Loucy (cell line): ENCODE measurements around the gene PRAMEF20.
"Not testable (repeated sequence)": the region's sequence is repeated elsewhere in the genome, so short reads cannot be mapped to it uniquely, and the experiment has no call there.

ENCODE experiments used
- H2AFZ ChIP-seq: fragments of 200-600 bp; sonication (generic); 2 replicates; pipeline ENCODE4 v1.6.0; 2016; ENCODE audit warnings: antibody characterized with exemption, mild to moderate bottlenecking, low read length, moderate library complexity
- H3F3A ChIP-seq: fragments of 200-600 bp; 2 replicates; pipeline ENCODE4 v1.6.0; 2016; ENCODE audit warnings: antibody characterized with exemption, low read depth, mild to moderate bottlenecking
- H3K27me3 ChIP-seq: fragments of 200-600 bp; sonication (generic); 2 replicates; pipeline ENCODE4 v1.6.1; 2014; ENCODE audit warnings: low read length, mild to moderate bottlenecking; ENCODE audit not compliant: insufficient read depth, poor library complexity, severe bottlenecking
- H3K36me3 ChIP-seq: fragments of 200-600 bp; sonication (generic); 2 replicates; pipeline ENCODE4 v1.6.1; 2016; ENCODE audit warnings: low read length; ENCODE audit not compliant: insufficient read depth
- H3K4me1 ChIP-seq: fragments of 200-600 bp; sonication (generic); 2 replicates; pipeline ENCODE4 v1.5.1; 2014; ENCODE audit warnings: low read length, mild to moderate bottlenecking; ENCODE audit not compliant: insufficient read depth, poor library complexity, severe bottlenecking
- H3K4me2 ChIP-seq: fragments of 200-600 bp; sonication (generic); 2 replicates; pipeline ENCODE4 v1.6.0; 2014; ENCODE audit warnings: antibody characterized with exemption, low read length, low read depth, mild to moderate bottlenecking; ENCODE audit not compliant: poor library complexity, severe bottlenecking
- H3K4me3 ChIP-seq: fragments of 200-600 bp; sonication (generic); 2 replicates; pipeline ENCODE4 v1.5.1; 2014; ENCODE audit warnings: low read length, mild to moderate bottlenecking, mixed read lengths; ENCODE audit not compliant: poor library complexity, severe bottlenecking
- H3K79me2 ChIP-seq: fragments of 200-600 bp; sonication (generic); 2 replicates; pipeline ENCODE4 v1.6.1; 2014; ENCODE audit warnings: low read length; ENCODE audit not compliant: insufficient read depth
- H3K9ac ChIP-seq: fragments of 200-600 bp; sonication (generic); 2 replicates; pipeline ENCODE4 v1.6.0; 2014; ENCODE audit warnings: mild to moderate bottlenecking, low read depth, low read length, moderate library complexity; ENCODE audit not compliant: poor library complexity, severe bottlenecking
- H3K9me2 ChIP-seq: fragments of 200-600 bp; sonication (generic); replicated peaks from 2 replicates; pipeline ENCODE4 v1.6.1; 2016; ENCODE audit warnings: low read depth, low read length, mixed read lengths
- H3K9me3 ChIP-seq: fragments of 200-600 bp; sonication (generic); 2 replicates; pipeline ENCODE4 v1.6.1; 2014; ENCODE audit warnings: mild to moderate bottlenecking, antibody characterized with exemption, low read length, low read depth; ENCODE audit not compliant: insufficient read depth
- H4K20me1 ChIP-seq: fragments of 200-600 bp; sonication (generic); 2 replicates; pipeline ENCODE4 v1.6.0; 2014; ENCODE audit warnings: antibody characterized with exemption, low read length, mild to moderate bottlenecking; ENCODE audit not compliant: insufficient read depth, poor library complexity, severe bottlenecking
- CTCF ChIP-seq: fragments of 200-600 bp; sonication (generic); conservative IDR thresholded peaks from 2 replicates; pipeline ENCODE4 v1.5.1; 2014; ENCODE audit warnings: mild to moderate bottlenecking, antibody characterized with exemption, low read length

Gene PRAMEF20

GRCh38 chr1:13410150-13410549 is at the start of gene PRAMEF20:
TSS of gene PRAMEF20 (plus strand) at chr1:13410450. CDS start at chr1:13416355, 5,905 bp downstream.
- not testable (repeated sequence) for H3K9me3 ChIP-seq, H3K4me3 ChIP-seq, H3F3A ChIP-seq, H3K4me1 ChIP-seq, H3K9ac ChIP-seq, H3K79me2 ChIP-seq, H3K4me2 ChIP-seq, H3K36me3 ChIP-seq, H3K27me3 ChIP-seq, H2AFZ ChIP-seq, H4K20me1 ChIP-seq, H3K9me2 ChIP-seq

GRCh38 chr1:13362364-13362763 is 47.9 kb upstream of the PRAMEF20 start:
- H3K9me3 ChIP-seq, H3K9ac ChIP-seq, H3K79me2 ChIP-seq, H3F3A ChIP-seq, H4K20me1 ChIP-seq, H2AFZ ChIP-seq, H3K4me1 ChIP-seq, H3K36me3 ChIP-seq, H3K4me2 ChIP-seq, H3K9me2 ChIP-seq, H3K27me3 ChIP-seq, H3K4me3 ChIP-seq: not testable (repeated sequence)

GRCh38 chr1:13364928-13365327 is 45.3 kb upstream of the PRAMEF20 start:
- H3K4me2 ChIP-seq, H3K36me3 ChIP-seq, H2AFZ ChIP-seq, H3K4me1 ChIP-seq, H3K9me2 ChIP-seq, H3K27me3 ChIP-seq, H3K79me2 ChIP-seq, H4K20me1 ChIP-seq, H3K4me3 ChIP-seq, H3K9me3 ChIP-seq, H3F3A ChIP-seq, H3K9ac ChIP-seq: not testable (repeated sequence)

- not testable (repeated sequence) for H3K79me2 ChIP-seq, H3K9me2 ChIP-seq, H3K4me2 ChIP-seq, H3K4me1 ChIP-seq, H3K4me3 ChIP-seq, H3F3A ChIP-seq, H3K36me3 ChIP-seq, H3K9me3 ChIP-seq, H3K27me3 ChIP-seq, H3K9ac ChIP-seq, H4K20me1 ChIP-seq, H2AFZ ChIP-seq
Measured at GRCh38 chr1:13366536-13366935, 43.7 kb upstream of the PRAMEF20 start.

- not testable (repeated sequence) for H3K27me3 ChIP-seq, H3F3A ChIP-seq, H3K4me2 ChIP-seq, H4K20me1 ChIP-seq, H3K79me2 ChIP-seq, H3K9me2 ChIP-seq, H3K4me1 ChIP-seq, H3K9ac ChIP-seq, H3K36me3 ChIP-seq, H2AFZ ChIP-seq, H3K9me3 ChIP-seq, H3K4me3 ChIP-seq
- peak; percentile 53 for TF ChIP-seq CTCF
Measured at GRCh38 chr1:13368544-13368943, 41.7 kb upstream of the PRAMEF20 start.

GRCh38 chr1:13378983-13379382 is 31.3 kb upstream of the PRAMEF20 start:
- H3K9me2 ChIP-seq, H3K4me1 ChIP-seq, H3K4me3 ChIP-seq, H3F3A ChIP-seq, H3K9ac ChIP-seq, H3K27me3 ChIP-seq, H4K20me1 ChIP-seq, H3K4me2 ChIP-seq, H3K36me3 ChIP-seq, H3K9me3 ChIP-seq, H2AFZ ChIP-seq, H3K79me2 ChIP-seq: not testable (repeated sequence)

GRCh38 chr1:13380380-13380779 is 29.9 kb upstream of the PRAMEF20 start:
- not testable (repeated sequence) for H3K9me3 ChIP-seq, H4K20me1 ChIP-seq, H3K9ac ChIP-seq, H2AFZ ChIP-seq, H3K27me3 ChIP-seq, H3K79me2 ChIP-seq, H3K4me1 ChIP-seq, H3F3A ChIP-seq, H3K9me2 ChIP-seq, H3K4me3 ChIP-seq, H3K4me2 ChIP-seq, H3K36me3 ChIP-seq
